Glutamatergic neuron (in vitro differentiated cells): Measurements from ENCODE around the gene NFATC1. TPM values are rescaled to one million over a fixed set of nuclear protein-coding genes. Genes with fewer than 3 reads are reported as not detected.

Experiments used
- DNase-seq: peaks from one replicate; pipeline ENCODE4 v3.0.0; 2022
- H3K27ac Mint-ChIP-seq: one replicate; pipeline ENCODE4 v1.8.0; 2020; ENCODE audit warnings: mild to moderate bottlenecking, mixed read lengths, inconsistent platforms; ENCODE audit not compliant: unreplicated experiment
- H3K27me3 Mint-ChIP-seq: one replicate; pipeline ENCODE4 v1.8.0; 2020; ENCODE audit warnings: mild to moderate bottlenecking, moderate library complexity, mixed read lengths, inconsistent platforms; ENCODE audit not compliant: unreplicated experiment
- H3K36me3 Mint-ChIP-seq: one replicate; pipeline ENCODE4 v1.8.0; 2020; ENCODE audit warnings: mild to moderate bottlenecking, mixed read lengths, inconsistent platforms; ENCODE audit not compliant: unreplicated experiment
- H3K4me1 Mint-ChIP-seq: one replicate; pipeline ENCODE4 v1.8.0; 2020; ENCODE audit warnings: mild to moderate bottlenecking, low read depth, mixed read lengths, inconsistent platforms; ENCODE audit not compliant: unreplicated experiment
- H3K4me3 Mint-ChIP-seq: one replicate; pipeline ENCODE4 v1.8.0; 2020; ENCODE audit warnings: mild to moderate bottlenecking, mixed read lengths, inconsistent platforms; ENCODE audit not compliant: unreplicated experiment
- H3K9me3 Mint-ChIP-seq: one replicate; pipeline ENCODE4 v1.8.0; 2020; ENCODE audit warnings: mild to moderate bottlenecking, moderate library complexity, mixed read lengths, inconsistent platforms; ENCODE audit not compliant: unreplicated experiment
- total RNA-seq: library from RNA; stranded (reverse); fragmentation: NEBNext Ultra II Directional; extraction: Animal tissue kit (Norgen Biotek cat#: 25700); gene quantifications from one replicate; pipeline ENCODE4 v1.2.1, GENCODE V29; 2021; ENCODE audit not compliant: unreplicated experiment
- TF ChIP-seq, protein P1 (sequence below): fragments of 200-600 bp; sonication (generic); IDR thresholded peaks from one replicate; pipeline ENCODE4 v1.5.0; 2021; ENCODE audit not compliant: partially characterized antibody, unreplicated experiment

Gene NFATC1
- total RNA-seq, 1 donor from 2014 or later: 5.3 TPM

DNA sequence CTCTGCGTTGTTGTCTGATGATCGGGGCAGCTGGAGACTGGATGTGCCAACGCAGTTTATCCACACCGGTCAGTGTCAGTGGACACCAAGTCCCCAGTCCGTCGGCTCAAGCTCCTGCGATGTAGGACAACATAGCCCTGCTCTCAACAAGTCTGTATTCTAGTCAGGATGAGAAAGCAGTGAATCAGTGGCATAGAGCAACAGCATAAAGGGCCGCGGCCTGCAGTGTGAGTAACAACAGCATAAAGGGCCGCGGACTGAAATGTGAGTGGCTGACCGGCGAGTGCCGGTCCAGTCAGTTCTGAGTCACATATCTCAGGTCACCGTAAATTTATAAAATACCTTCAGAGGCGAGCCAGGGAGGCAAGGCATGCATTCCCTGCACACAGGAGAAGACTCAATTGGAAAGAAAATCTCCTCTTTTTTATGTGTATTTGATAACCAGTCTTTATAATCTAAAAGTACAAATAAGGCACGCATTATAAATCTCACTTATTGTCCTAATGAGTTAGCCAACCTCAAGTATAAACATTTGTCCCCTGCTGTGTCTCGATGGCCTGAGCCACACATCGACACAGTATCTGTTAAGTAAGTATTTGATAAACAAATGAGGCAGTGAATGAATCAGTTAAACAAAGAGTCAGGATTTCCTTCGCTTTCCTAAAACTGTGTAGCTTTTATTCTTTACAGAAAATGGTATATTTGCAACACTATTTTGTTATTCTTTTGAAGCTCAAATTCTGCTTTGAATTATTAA lies 33.8 kb upstream of the NFATC1 start:
- H3K27ac Mint-ChIP-seq: no peak overlapping the region
- H3K4me3 Mint-ChIP-seq: no peak overlapping the region
- peaks cover 23% of the 10 kb centered on the region for H3K36me3 Mint-ChIP-seq
- no peaks in the 10 kb centered on the region for H3K4me1 Mint-ChIP-seq
- TF ChIP-seq, protein P1, sequence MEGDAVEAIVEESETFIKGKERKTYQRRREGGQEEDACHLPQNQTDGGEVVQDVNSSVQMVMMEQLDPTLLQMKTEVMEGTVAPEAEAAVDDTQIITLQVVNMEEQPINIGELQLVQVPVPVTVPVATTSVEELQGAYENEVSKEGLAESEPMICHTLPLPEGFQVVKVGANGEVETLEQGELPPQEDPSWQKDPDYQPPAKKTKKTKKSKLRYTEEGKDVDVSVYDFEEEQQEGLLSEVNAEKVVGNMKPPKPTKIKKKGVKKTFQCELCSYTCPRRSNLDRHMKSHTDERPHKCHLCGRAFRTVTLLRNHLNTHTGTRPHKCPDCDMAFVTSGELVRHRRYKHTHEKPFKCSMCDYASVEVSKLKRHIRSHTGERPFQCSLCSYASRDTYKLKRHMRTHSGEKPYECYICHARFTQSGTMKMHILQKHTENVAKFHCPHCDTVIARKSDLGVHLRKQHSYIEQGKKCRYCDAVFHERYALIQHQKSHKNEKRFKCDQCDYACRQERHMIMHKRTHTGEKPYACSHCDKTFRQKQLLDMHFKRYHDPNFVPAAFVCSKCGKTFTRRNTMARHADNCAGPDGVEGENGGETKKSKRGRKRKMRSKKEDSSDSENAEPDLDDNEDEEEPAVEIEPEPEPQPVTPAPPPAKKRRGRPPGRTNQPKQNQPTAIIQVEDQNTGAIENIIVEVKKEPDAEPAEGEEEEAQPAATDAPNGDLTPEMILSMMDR: no peak
- peaks cover 8% of the 10 kb centered on the region for H3K27me3 Mint-ChIP-seq
- H3K9me3 Mint-ChIP-seq: peaks cover 8% of the 10 kb centered on the region
- no peak for DNase-seq

DNA sequence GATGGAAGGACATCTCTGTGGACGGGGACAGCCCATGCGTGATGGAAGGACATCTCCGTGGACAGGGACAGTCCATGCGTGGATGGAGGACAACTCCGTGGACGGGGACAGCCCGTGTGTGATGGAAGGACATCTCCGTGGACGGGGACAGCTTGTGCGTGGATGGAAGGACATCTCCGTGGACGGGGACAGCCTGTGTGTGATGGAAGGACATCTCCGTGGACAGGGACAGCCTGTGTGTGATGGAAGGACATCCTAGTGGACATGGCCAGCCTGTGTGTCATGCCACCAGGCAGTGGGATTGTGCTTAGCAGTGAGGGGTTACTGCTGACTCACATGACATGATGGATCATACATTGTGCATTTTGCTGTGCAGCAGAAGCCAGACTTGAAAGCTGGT lies 30.0 kb upstream of the NFATC1 start:
- Mint-ChIP-seq H3K27me3 (peaks cover 5% of the 10 kb centered on the region), H3K36me3 (peaks cover 28% of the 10 kb centered on the region), H3K4me3 (no peak overlapping the region), H3K4me1 (no peaks in the 10 kb centered on the region), H3K27ac (no peak overlapping the region), H3K9me3 (peaks cover 8% of the 10 kb centered on the region)
- TF ChIP-seq, protein P1: no peak
- no peak for DNase-seq

DNA sequence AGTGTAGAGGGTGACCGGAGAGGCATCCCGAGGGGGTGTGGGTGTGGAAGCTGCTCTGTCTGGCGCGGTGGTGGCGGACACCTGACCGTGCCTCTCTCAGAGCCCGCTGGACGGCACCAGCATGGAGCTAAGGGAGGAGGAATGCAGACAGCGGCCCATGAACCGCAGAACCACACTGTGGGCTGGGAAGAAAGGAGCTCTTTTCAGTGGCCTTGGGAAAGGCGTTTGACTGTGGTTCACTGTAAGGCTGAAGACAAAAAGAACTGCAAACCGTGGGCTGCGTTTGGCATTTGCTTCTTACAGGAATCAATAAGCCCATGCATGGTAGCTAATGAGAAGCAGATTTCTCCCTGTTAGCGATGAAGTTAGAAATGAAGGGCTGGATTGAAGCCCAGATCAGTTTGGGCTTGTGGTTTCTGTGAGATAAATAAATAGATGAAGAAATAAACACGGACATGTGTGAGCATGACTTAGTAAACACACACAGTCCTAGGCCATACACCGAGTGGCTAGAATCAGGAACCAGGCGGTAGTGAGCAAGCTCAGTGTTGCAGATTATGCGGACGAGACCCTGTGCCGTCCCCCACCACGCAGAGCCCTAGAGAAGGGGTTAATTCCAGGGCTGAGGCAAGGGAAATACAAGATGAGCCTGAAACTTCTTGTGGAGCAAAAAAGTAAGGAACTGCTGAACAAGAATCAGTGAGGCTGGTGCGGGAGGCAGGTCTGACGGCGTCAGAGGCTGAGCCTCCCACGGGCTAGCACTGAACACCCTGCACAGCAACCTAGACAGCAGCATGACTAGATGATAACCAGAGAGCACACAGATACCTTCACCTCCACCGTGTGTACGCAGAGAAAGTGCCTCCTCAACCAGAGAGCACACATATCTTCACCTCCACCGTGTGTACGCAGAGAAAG lies 29.3 kb upstream of the NFATC1 start:
- no peak for DNase-seq
- H3K27me3 Mint-ChIP-seq: peaks cover 5% of the 10 kb centered on the region
- H3K4me3 Mint-ChIP-seq: no peak overlapping the region
- peaks cover 26% of the 10 kb centered on the region for H3K36me3 Mint-ChIP-seq
- H3K27ac Mint-ChIP-seq: peak overlapping the region; percentile 12
- TF ChIP-seq, protein P1: no peak
- peaks cover under 1% of the 10 kb centered on the region for H3K4me1 Mint-ChIP-seq
- H3K9me3 Mint-ChIP-seq: peaks cover 8% of the 10 kb centered on the region

DNA sequence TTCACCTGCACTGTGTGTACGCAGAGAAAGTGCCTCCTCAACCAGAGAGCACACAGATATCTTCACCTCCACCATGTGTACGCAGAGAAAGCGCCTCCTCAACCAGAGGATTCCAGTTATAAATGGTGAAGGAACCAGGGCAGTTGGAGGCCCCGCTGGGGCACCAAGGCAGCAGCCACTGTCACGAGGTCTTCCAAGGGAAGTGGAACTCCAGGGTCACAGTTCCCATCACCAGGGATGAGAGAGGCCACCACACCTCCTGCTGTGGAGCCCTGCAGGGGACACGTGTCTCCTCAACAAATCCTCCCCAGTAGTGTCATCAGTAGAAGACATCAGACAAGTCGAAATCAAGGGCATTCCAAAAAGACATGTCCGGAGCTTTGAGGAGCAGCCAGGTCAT lies 28.2 kb upstream of the NFATC1 start:
- TF ChIP-seq, protein P1: no peak
- DNase-seq: no peak
- peaks cover 26% of the 10 kb centered on the region for H3K36me3 Mint-ChIP-seq
- no peak overlapping the region for H3K4me3 Mint-ChIP-seq
- H3K4me1 Mint-ChIP-seq: peaks cover 2% of the 10 kb centered on the region
- peaks cover 8% of the 10 kb centered on the region for H3K9me3 Mint-ChIP-seq
- H3K27me3 Mint-ChIP-seq: peaks cover 7% of the 10 kb centered on the region
- no peak overlapping the region for H3K27ac Mint-ChIP-seq
